K562 treated with DMSO at 1 percent for 4 hours (cell line): ENCODE measurements around the gene LENG9. TPM values are rescaled to one million over a fixed set of nuclear protein-coding genes. Genes with fewer than 3 reads are reported as not detected.

Source experiments
- total RNA-seq: library from RNA; unstranded; fragments of 300-600 nt; gene quantifications from 2 replicates; pipeline ENCODE4 v1.2.3, GENCODE V29; 2022; ENCODE audit not compliant: insufficient read depth

The LENG9 gene
- total RNA-seq = 0.34 and 0.69 TPM in 2 replicates

DNA sequence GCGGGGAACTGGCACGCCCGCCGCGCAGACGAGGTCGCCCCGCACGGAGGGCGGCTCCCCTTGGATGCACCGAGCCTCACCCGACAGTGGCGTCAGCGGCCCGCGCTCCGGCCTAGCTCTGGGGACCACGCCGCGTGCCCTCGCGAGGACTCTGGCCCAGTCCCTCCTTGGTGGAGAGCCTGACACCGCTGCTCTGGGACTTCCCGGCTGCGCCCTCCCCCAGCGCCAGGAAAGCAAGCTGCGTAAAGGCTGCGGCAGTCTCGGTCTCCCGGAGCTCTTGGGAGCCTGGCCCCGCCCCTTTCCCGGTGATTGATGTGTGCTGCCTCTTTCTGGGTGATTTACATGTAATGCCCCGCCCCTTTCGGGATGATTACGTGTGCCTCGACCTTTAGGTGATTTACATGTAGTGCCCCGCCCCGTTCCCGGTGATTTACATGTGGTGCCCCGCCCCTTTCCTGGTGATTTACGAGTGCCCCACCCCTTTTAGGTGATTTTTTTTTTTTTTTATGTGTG, at the start of gene LENG9:
LENG9 (minus strand) TSS at position 248 of the 513 bp plus-strand sequence. CDS start 252 bp downstream, outside the sequence.

DNA sequence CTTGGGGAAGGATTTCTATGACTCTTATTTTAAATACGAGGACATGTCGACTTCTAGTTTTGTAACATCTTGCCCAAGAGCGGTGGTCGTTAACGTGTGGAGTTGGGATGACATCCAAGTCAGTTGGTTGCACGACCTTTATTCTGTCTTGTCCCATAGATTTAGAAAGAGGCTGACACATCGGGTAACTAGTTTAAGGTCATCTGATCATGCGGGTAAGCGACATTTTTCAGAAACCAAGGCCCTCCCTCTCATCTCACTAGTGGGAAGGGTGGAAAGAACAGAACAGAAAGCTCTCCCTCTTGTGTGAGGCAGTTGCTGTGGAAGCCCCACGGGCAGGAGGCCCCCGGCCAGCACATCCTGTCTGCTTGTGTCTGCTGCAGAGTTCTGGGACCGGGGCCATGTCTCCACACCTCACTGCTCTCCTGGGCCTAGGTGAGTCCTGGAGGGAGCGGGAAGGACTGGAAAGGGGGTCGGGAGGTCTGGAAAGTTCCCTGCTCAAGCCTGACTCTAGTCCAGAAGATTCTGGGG, 39.0 kb upstream of the LENG9 start, which contains the start of gene LAIR2:
LAIR2 (plus strand) TSS at position 314 of the 531 bp plus-strand sequence; CDS start at position 402, 88 bp downstream.

DNA sequence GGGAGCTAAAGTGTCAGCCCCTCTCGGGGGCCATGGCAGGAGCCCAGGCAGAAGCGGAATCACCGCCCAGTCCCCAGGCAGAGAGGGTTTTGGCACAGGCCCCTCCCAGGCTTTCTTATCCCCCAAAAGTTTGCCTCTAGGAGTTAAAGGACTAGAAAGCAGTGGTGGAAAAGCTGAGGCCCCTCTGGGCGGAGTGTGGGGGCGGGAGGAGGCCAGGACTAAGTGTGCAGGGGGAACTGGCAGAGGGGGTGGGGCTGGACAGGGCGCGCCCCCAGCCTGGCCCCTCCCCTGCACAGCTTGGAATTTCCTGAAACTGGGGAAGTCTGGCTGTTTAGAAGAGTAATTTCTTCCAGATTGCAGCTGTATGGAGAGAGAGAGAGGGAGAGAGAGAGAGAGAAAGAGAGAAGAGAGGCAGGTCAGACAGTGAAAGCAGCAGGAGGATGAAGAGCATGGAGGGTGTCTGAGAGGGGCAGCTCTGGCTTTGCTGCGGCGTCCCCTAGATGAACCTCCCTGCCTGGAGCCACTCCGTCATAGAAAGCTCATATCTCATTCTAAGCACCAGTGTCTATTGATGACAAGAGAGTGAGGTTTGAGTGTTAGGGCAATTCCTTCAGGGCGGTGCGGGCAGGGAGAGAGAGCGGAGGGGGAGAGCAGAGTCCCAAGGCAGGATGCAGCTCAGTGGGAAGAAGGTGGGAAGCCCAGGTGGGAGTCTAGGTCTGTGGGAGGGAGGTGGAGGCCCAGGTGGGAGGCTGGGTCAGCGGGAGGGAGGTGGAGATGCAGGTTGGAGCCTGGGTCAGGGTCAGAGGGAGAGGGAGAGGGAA, 9.7 kb upstream of the LENG9 start, which contains the start of gene CDC42EP5:
CDC42EP5 (minus strand) TSS at position 226 of the 821 bp plus-strand sequence. CDS start 7,749 bp downstream, outside the sequence.

DNA sequence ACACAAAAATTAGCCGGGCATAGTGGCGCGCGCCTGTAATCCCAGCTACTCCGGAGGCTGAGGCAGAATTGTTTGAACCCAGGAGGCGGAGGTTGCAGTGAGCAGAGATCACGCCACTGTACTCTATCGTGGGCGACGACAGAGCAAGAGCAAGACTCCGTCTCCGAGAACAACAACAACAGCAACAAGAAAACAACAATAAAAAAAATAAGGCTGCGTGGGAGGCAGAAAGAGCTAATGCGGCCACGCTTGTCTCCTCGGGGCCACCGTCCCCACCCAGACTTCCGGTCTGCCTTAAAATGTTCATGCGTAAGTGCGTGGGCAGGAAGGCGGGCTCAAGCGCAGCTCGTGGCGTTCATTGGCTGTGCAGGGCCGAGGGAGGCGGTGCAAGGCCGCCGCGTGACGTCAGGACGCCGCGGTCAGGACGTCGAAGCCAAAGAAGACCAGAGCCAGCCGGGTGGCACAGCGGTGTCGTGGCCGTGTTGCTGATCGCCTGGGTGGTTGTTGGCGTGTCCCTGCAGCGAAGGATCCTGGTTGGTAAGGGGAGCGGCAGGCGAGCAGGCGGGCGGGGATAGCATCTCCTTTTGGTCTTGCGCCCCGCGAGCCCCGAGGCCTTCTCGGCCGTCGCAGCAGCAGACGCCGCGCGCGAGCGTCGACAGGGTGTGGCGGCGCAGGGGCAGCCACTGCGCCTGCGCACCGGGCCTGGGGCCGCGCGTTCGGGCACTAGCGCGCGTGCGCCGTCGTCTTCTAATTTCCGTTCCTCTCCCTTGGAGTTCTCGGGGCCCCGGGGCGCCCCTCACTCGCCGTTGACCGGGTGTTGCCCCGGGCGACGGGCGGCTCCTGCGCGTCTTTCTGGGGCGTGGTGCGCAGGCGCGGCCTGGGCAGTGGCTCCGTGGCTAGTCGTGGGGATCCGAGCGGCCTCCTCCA, 14.5 kb downstream of the LENG9 start, which contains the start of gene LENG8:
LENG8 (plus strand) TSS at position 426 of the 927 bp plus-strand sequence. CDS start 2,146 bp downstream, outside the sequence.

DNA sequence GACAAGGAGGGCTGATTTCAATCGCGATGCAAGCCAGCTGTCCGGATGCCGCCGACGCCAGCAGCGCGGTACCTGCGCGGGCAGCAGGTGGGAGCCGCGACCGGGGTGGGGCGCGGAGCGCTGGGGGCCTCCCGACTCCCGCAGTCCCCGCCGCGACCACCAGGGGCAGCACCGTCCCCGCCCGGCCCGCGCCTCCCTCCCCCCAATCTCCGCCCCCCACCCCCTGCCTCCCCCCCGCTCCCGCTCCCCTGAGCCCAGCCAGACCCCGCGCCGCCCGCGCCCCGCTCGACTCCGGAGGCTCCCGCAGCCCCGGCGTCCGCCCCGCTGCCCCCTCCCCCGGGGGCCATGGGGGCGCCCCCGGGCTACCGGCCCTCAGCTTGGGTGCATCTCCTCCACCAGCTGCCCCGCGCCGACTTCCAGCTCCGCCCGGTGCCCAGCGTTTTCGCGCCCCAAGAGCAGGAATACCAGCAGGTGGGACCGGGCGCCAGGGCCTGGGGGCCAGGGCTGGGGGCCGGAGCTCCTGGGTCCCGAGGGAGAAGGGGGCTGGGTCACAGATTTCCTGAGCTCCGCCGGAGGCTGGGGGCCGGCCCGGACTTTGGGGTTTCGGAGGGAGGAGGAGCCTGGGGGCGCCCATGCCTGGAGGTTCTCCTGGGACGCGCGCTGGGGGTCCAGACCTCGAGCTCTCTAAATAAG, 48.2 kb downstream of the LENG9 start, which contains the start of gene TTYH1:
TTYH1 (plus strand) TSS at position 257 of the 693 bp plus-strand sequence; CDS start at position 346, 89 bp downstream.

Other genes with a start within 250 kb of the LENG9 start
- gene LILRB3, start 240.8 kb downstream of the LENG9 start, total RNA-seq = not detected in 2 replicates
- not detected in 2 replicates for gene LILRA6, start 221.0 kb downstream of the LENG9 start, total RNA-seq
- not detected in 2 replicates for gene LILRB5, start 206.5 kb downstream of the LENG9 start, total RNA-seq
- gene LILRB2, start 182.7 kb downstream of the LENG9 start, total RNA-seq = not detected in 2 replicates
- gene LILRA5, start 150.6 kb downstream of the LENG9 start, total RNA-seq = not detected in 2 replicates
- gene LILRA4, start 124.6 kb downstream of the LENG9 start, total RNA-seq = not detected in 2 replicates
- not detected in 2 replicates for gene LAIR1, start 98.8 kb downstream of the LENG9 start, total RNA-seq
- gene TTYH1, start 48.3 kb downstream of the LENG9 start, total RNA-seq = not detected in 2 replicates
- gene LENG8, start 14.6 kb downstream of the LENG9 start, total RNA-seq = 158 and 187 TPM in 2 replicates
- gene CDC42EP5, start 9.5 kb upstream of the LENG9 start, total RNA-seq = 3.0 TPM in 1 of 2 replicates, not detected in the other
- gene LAIR2, start 39.1 kb upstream of the LENG9 start, total RNA-seq = not detected in 2 replicates
- gene LILRA2, start 110.0 kb upstream of the LENG9 start, total RNA-seq = 7.6 and 8.0 TPM in 2 replicates
- gene LILRA1, start 129.9 kb upstream of the LENG9 start, total RNA-seq = not detected in 2 replicates
- gene LILRB1, start 166.7 kb upstream of the LENG9 start, total RNA-seq = not detected in 2 replicates
- not detected in 2 replicates for gene LILRB4, start 199.2 kb upstream of the LENG9 start, total RNA-seq